CD4-positive, CD25-positive, alpha-beta regulatory T cell (primary cell): ENCODE data around the gene CAPN14. TPM values are rescaled to one million over a fixed set of nuclear protein-coding genes. Genes with fewer than 3 reads are reported as not detected.

Experiments used
- ATAC-seq, 2 donors: fragments of 150-1000 bp; cut with Tn5 transposase; one replicate each; pipeline ENCODE4 v1.10.0; 2021; ENCODE audit warnings: low read depth in 2 of 2, moderate number of reproducible peaks in 2 of 2, moderate library complexity in 1 of 2
- DNase-seq, 3 donors: peaks; one replicate each; pipeline versions ENCODE4 v3.0.0 to v3.0.0-alpha.2; 2012 to 2022; ENCODE audit warnings: mixed read lengths in 1 of 3
- H3K27ac ChIP-seq: one replicate; pipeline ENCODE4 v1.7.0; 2013; ENCODE audit warnings: mild to moderate bottlenecking, low read length; ENCODE audit not compliant: insufficient read depth, poor library complexity, severe bottlenecking
- H3K27me3 ChIP-seq: one replicate; pipeline ENCODE4 v1.7.0; 2013; ENCODE audit warnings: low read length; ENCODE audit not compliant: control insufficient read depth, insufficient read depth
- H3K36me3 ChIP-seq: one replicate; pipeline ENCODE4 v1.7.0; 2013; ENCODE audit warnings: mild to moderate bottlenecking, low read length, moderate library complexity; ENCODE audit not compliant: control insufficient read depth, insufficient read depth
- H3K4me1 ChIP-seq: 2 replicates; pipeline ENCODE4 v1.7.0; 2013; ENCODE audit warnings: mild to moderate bottlenecking, low read length; ENCODE audit not compliant: insufficient read depth, control insufficient read depth, poor library complexity, severe bottlenecking
- H3K4me3 ChIP-seq: one replicate; pipeline ENCODE4 v1.7.0; 2013; ENCODE audit warnings: low read depth, mild to moderate bottlenecking, low read length, moderate library complexity
- H3K9me3 ChIP-seq, 2 experiments: 1 replicate in 1 of 2; 2 replicates in 1 of 2; pipeline ENCODE4 v1.7.0; 2013; ENCODE audit warnings: low read length in 2 of 2, mild to moderate bottlenecking in 1 of 2, moderate library complexity in 1 of 2; ENCODE audit not compliant: control insufficient read depth in 2 of 2
- H3K27ac Mint-ChIP-seq, 3 donors: one replicate each; pipeline ENCODE4 v1.8.0; 2020 to 2022; ENCODE audit warnings: mild to moderate bottlenecking in 3 of 3, mixed read lengths in 3 of 3, moderate library complexity in 2 of 3
- H3K27me3 Mint-ChIP-seq: one replicate; pipeline ENCODE4 v1.8.0; 2022; ENCODE audit warnings: mild to moderate bottlenecking, mixed read lengths
- H3K36me3 Mint-ChIP-seq: one replicate; pipeline ENCODE4 v1.8.0; 2020; ENCODE audit warnings: mixed read lengths
- H3K4me1 Mint-ChIP-seq, 4 donors: one replicate each; pipeline ENCODE4 v1.8.0; 2020 to 2022; ENCODE audit warnings: mixed read lengths in 4 of 4, mild to moderate bottlenecking in 1 of 4
- H3K4me3 Mint-ChIP-seq, 4 donors: one replicate each; pipeline ENCODE4 v1.8.0; 2020 to 2022; ENCODE audit warnings: mild to moderate bottlenecking in 4 of 4, mixed read lengths in 4 of 4, moderate library complexity in 3 of 4
- H3K9me3 Mint-ChIP-seq, 7 donors: one replicate each; pipeline ENCODE4 v1.8.0; 2020 to 2022; ENCODE audit warnings: mixed read lengths in 7 of 7, mild to moderate bottlenecking in 3 of 7, moderate library complexity in 2 of 7
- polyA plus RNA-seq, 4 donors: library from polyadenylated mRNA; unstranded; fragments of 300-500 nt; fragmentation: Illumina TruSeq; gene quantifications; one replicate each; pipeline ENCODE4 v1.2.3, GENCODE V29; 2021
- total RNA-seq: library from RNA; stranded (reverse); gene quantifications from one replicate; pipeline ENCODE4 v1.2.3, GENCODE V29; 2022

CAPN14 gene
- total and polyA plus RNA-seq, 5 donors from 2014 or later: 0.08 to 0.20 (median 0.10) TPM; not detected in 2

- Histone ChIP-seq H3K36me3 (no peaks in the 10 kb centered on the region), H3K27ac (no peak overlapping the region), H3K9me3 (no peaks in the 10 kb centered on the region), H3K27me3 (no peaks in the 10 kb centered on the region), H3K4me1 (no peaks in the 10 kb centered on the region), H3K4me3 (no peak overlapping the region)
- no peak for ATAC-seq
- no peak for DNase-seq
- Mint-ChIP-seq H3K4me3 (no peak overlapping the region), H3K4me1 (no peaks in the 10 kb centered on the region), H3K27ac (no peak overlapping the region), H3K9me3 (no peaks in the 10 kb centered on the region), H3K27me3 (peaks cover 6% of the 10 kb centered on the region), H3K36me3 (no peaks in the 10 kb centered on the region)
Observed at GRCh38 chr2:31205613-31206012, 11.7 kb downstream of the CAPN14 start.

GRCh38 chr2:31205186-31205585 is 12.1 kb downstream of the CAPN14 start:
- Mint-ChIP-seq H3K4me1 (no peaks in the 10 kb centered on the region), H3K36me3 (no peaks in the 10 kb centered on the region), H3K9me3 (no peaks in the 10 kb centered on the region), H3K27me3 (peaks cover 6% of the 10 kb centered on the region), H3K27ac (no peak overlapping the region), H3K4me3 (no peak overlapping the region)
- no peak overlapping the region for H3K27ac ChIP-seq
- DNase-seq (no peak), ATAC-seq (no peak)
- H3K27me3 ChIP-seq: no peaks in the 10 kb centered on the region
- H3K9me3 ChIP-seq: no peaks in the 10 kb centered on the region
- no peaks in the 10 kb centered on the region for H3K36me3 ChIP-seq
- H3K4me1 ChIP-seq: no peaks in the 10 kb centered on the region
- no peak overlapping the region for H3K4me3 ChIP-seq

GRCh38 chr2:31204783-31205182 is 12.5 kb downstream of the CAPN14 start:
- DNase-seq (no peak), ATAC-seq (no peak)
- H3K27me3 ChIP-seq: no peaks in the 10 kb centered on the region
- no peaks in the 10 kb centered on the region for H3K36me3 Mint-ChIP-seq
- no peak overlapping the region for H3K27ac Mint-ChIP-seq
- H3K9me3 ChIP-seq: no peaks in the 10 kb centered on the region
- no peaks in the 10 kb centered on the region for H3K9me3 Mint-ChIP-seq
- H3K27me3 Mint-ChIP-seq: peaks cover 6% of the 10 kb centered on the region
- H3K4me1 ChIP-seq: no peaks in the 10 kb centered on the region
- no peaks in the 10 kb centered on the region for H3K36me3 ChIP-seq
- H3K4me3 ChIP-seq: no peak overlapping the region
- no peak overlapping the region for H3K27ac ChIP-seq
- H3K4me3 Mint-ChIP-seq: no peak overlapping the region
- H3K4me1 Mint-ChIP-seq: no peaks in the 10 kb centered on the region

- Mint-ChIP-seq H3K27ac (no peak overlapping the region), H3K4me1 (no peaks in the 10 kb centered on the region), H3K4me3 (no peak overlapping the region), H3K9me3 (no peaks in the 10 kb centered on the region), H3K27me3 (peaks cover 6% of the 10 kb centered on the region), H3K36me3 (peaks cover 2% of the 10 kb centered on the region)
- Histone ChIP-seq H3K9me3 (no peaks in the 10 kb centered on the region), H3K4me3 (no peak overlapping the region), H3K27ac (no peak overlapping the region), H3K4me1 (no peaks in the 10 kb centered on the region), H3K36me3 (no peaks in the 10 kb centered on the region), H3K27me3 (no peaks in the 10 kb centered on the region)
- ATAC-seq (no peak), DNase-seq (no peak)
Observed at GRCh38 chr2:31203916-31204315, 13.4 kb downstream of the CAPN14 start.

GRCh38 chr2:31202833-31203232 is 14.5 kb downstream of the CAPN14 start:
- no peak overlapping the region for H3K27ac Mint-ChIP-seq
- no peaks in the 10 kb centered on the region for H3K4me1 Mint-ChIP-seq
- H3K4me3 Mint-ChIP-seq: no peak overlapping the region
- Histone ChIP-seq H3K27me3 (no peaks in the 10 kb centered on the region), H3K9me3 (no peaks in the 10 kb centered on the region), H3K4me1 (no peaks in the 10 kb centered on the region), H3K27ac (no peak overlapping the region), H3K36me3 (no peaks in the 10 kb centered on the region), H3K4me3 (no peak overlapping the region)
- peaks cover 9% of the 10 kb centered on the region for H3K36me3 Mint-ChIP-seq
- no peak for ATAC-seq
- no peak for DNase-seq
- H3K9me3 Mint-ChIP-seq: no peaks in the 10 kb centered on the region
- peaks cover 6% of the 10 kb centered on the region for H3K27me3 Mint-ChIP-seq

GRCh38 chr2:31202041-31202440 is 15.3 kb downstream of the CAPN14 start:
- no peak overlapping the region for H3K27ac Mint-ChIP-seq
- H3K4me3 Mint-ChIP-seq: no peak overlapping the region
- H3K27me3 ChIP-seq: no peaks in the 10 kb centered on the region
- no peaks in the 10 kb centered on the region for H3K36me3 ChIP-seq
- ATAC-seq: no peak
- DNase-seq: no peak
- H3K36me3 Mint-ChIP-seq: peaks cover 9% of the 10 kb centered on the region
- H3K4me1 ChIP-seq: no peaks in the 10 kb centered on the region
- H3K27ac ChIP-seq: no peak overlapping the region
- no peaks in the 10 kb centered on the region for H3K9me3 Mint-ChIP-seq
- H3K27me3 Mint-ChIP-seq: peaks cover 7% of the 10 kb centered on the region
- H3K4me1 Mint-ChIP-seq: no peaks in the 10 kb centered on the region
- no peak overlapping the region for H3K4me3 ChIP-seq
- no peaks in the 10 kb centered on the region for H3K9me3 ChIP-seq

- Histone ChIP-seq H3K4me1 (no peaks in the 10 kb centered on the region), H3K9me3 (no peaks in the 10 kb centered on the region), H3K27me3 (no peaks in the 10 kb centered on the region), H3K4me3 (no peak overlapping the region), H3K36me3 (no peaks in the 10 kb centered on the region), H3K27ac (no peak overlapping the region)
- Mint-ChIP-seq H3K27ac (no peak overlapping the region), H3K4me3 (no peak overlapping the region), H3K9me3 (no peaks in the 10 kb centered on the region), H3K36me3 (peaks cover 9% of the 10 kb centered on the region), H3K27me3 (peaks cover 12% of the 10 kb centered on the region), H3K4me1 (no peaks in the 10 kb centered on the region)
- no peak for DNase-seq
- no peak for ATAC-seq
Observed at GRCh38 chr2:31200972-31201371, 16.3 kb downstream of the CAPN14 start.

- peaks cover 9% of the 10 kb centered on the region for H3K36me3 Mint-ChIP-seq
- DNase-seq (no peak), ATAC-seq (no peak)
- H3K36me3 ChIP-seq: no peaks in the 10 kb centered on the region
- H3K4me3 ChIP-seq: no peak overlapping the region
- no peaks in the 10 kb centered on the region for H3K4me1 ChIP-seq
- H3K9me3 Mint-ChIP-seq: no peaks in the 10 kb centered on the region
- H3K27ac ChIP-seq: no peak overlapping the region
- no peaks in the 10 kb centered on the region for H3K27me3 ChIP-seq
- no peaks in the 10 kb centered on the region for H3K9me3 ChIP-seq
- H3K4me1 Mint-ChIP-seq: no peaks in the 10 kb centered on the region
- H3K27ac Mint-ChIP-seq: no peak overlapping the region
- H3K4me3 Mint-ChIP-seq: no peak overlapping the region
- H3K27me3 Mint-ChIP-seq: peaks cover 12% of the 10 kb centered on the region
Observed at GRCh38 chr2:31199206-31199605, 18.1 kb downstream of the CAPN14 start.
